Right kidney (tissue), 9 donors: ENCODE results near the gene TSACC.
"Not testable (repeated sequence)": the region's sequence is repeated elsewhere in the genome, so short reads cannot be mapped to it uniquely, and the experiment has no call there.

Experiments used
- DNase-seq: peaks from one replicate; pipeline ENCODE4 v3.0.0-alpha.2; 2016
- long read RNA-seq, 8 donors: transcript quantifications; one replicate each; lab custom pipeline, GENCODE V29; 2026

TSACC gene
- long read RNA-seq, donor 1, result 0 reads
- long read RNA-seq, donor 2, result 0 reads
- long read RNA-seq, donor 3, result 0 reads
- long read RNA-seq, donor 4, result 0 reads
- long read RNA-seq, donor 5, partial matches to known transcripts, result 291 of 296 reads
- long read RNA-seq, donor 5, other reads (novel, unspliced or antisense), result 5 of 296 reads
- long read RNA-seq, donor 6, result 0 reads
- long read RNA-seq, donor 7, result 0 reads
- long read RNA-seq, donor 8, result 0 reads

GRCh38 chr1:156338180-156338976, at the start of gene TSACC, which contains the start of gene CCT3:
Gene TSACC, plus strand, starts transcription at chr1:156338526. Its CDS starts 1,232 bp downstream, at chr1:156339758.
Gene CCT3, minus strand, starts transcription at chr1:156338292. Its CDS starts 108 bp downstream, at chr1:156338184.
- peak; percentile 99 for DNase-seq

GRCh38 chr1:156289857-156290256, 48.5 kb upstream of the TSACC start:
- no peak for DNase-seq

- DNase-seq, result peak; percentile 78
These were observed 46.9 kb upstream of the TSACC start for GRCh38 chr1:156291226-156292061.

GRCh38 chr1:156293098-156293434, 45.3 kb upstream of the TSACC start:
- no peak for DNase-seq

GRCh38 chr1:156293895-156294294, 44.4 kb upstream of the TSACC start:
- no peak for DNase-seq

GRCh38 chr1:156295391-156295947, 42.9 kb upstream of the TSACC start, which contains the start of gene GLMP:
Gene GLMP, minus strand, starts transcription at chr1:156295679. Its CDS starts 34 bp downstream, at chr1:156295645.
- DNase-seq, result peak; percentile 54

- no peak for DNase-seq
These were observed 39.4 kb upstream of the TSACC start, which contains the start of gene VHLL for GRCh38 chr1:156298852-156299357. Gene VHLL, minus strand, starts transcription at chr1:156299307. Its CDS starts 118 bp downstream, at chr1:156299189.

- DNase-seq, result no peak
These were observed 35.1 kb upstream of the TSACC start for GRCh38 chr1:156303241-156303640.

- no peak for DNase-seq
These were observed 33.1 kb upstream of the TSACC start for GRCh38 chr1:156305215-156305614.

- DNase-seq, result no peak
These were observed 30.2 kb upstream of the TSACC start for GRCh38 chr1:156308078-156308477.

GRCh38 chr1:156310962-156311361, 27.4 kb upstream of the TSACC start:
- DNase-seq, result no peak

GRCh38 chr1:156316909-156317308, 21.4 kb upstream of the TSACC start:
- no peak for DNase-seq

GRCh38 chr1:156319664-156320063, 18.7 kb upstream of the TSACC start:
- no peak for DNase-seq

GRCh38 chr1:156320560-156320959, 17.8 kb upstream of the TSACC start:
- no peak for DNase-seq

GRCh38 chr1:156323179-156323578, 15.1 kb upstream of the TSACC start:
- not testable (repeated sequence) for DNase-seq

GRCh38 chr1:156336242-156336641, 2.1 kb upstream of the TSACC start:
- no peak for DNase-seq

- no peak for DNase-seq
These were observed 1.1 kb upstream of the TSACC start for GRCh38 chr1:156337052-156337887.

GRCh38 chr1:156337888-156338179, 492 bp upstream of the TSACC start:
- no peak for DNase-seq

GRCh38 chr1:156342166-156342955, 4.0 kb downstream of the TSACC start:
- no peak for DNase-seq

- DNase-seq, result no peak
These were observed 6.1 kb downstream of the TSACC start for GRCh38 chr1:156344409-156344808.

GRCh38 chr1:156346035-156346434, 7.7 kb downstream of the TSACC start:
- not testable (repeated sequence) for DNase-seq
